Vagina (tissue), 2 donors: Measurements from ENCODE around the gene FLRT3.

ENCODE experiments used
- CTCF ChIP-seq, 3 experiments: fragments of 450-650 bp in 2 of 3; fragments of 200-600 bp in 1 of 3; sonication (generic) in 1 of 3; IDR thresholded peaks; one replicate each; pipeline ENCODE4 v1.5.1; 2017 to 2019; ENCODE audit warnings: antibody characterized with exemption in 3 of 3, mild to moderate bottlenecking in 2 of 3, moderate library complexity in 2 of 3
- POLR2A ChIP-seq, 2 donors: fragments of 450-650 bp; IDR thresholded peaks; one replicate each; pipeline ENCODE4 v1.6.1; 2017; ENCODE audit warnings: antibody characterized with exemption in 2 of 2, mild to moderate bottlenecking in 2 of 2, moderate library complexity in 2 of 2
- POLR2AphosphoS5 ChIP-seq, 2 donors: sonication (generic); formaldehyde crosslinking; IDR thresholded peaks; one replicate each; pipeline ENCODE4 v1.9.0; 2017; ENCODE audit warnings: antibody characterized with exemption in 2 of 2, mild to moderate bottlenecking in 2 of 2, low read depth in 1 of 2; ENCODE audit not compliant: insufficient read depth in 1 of 2

DNA sequence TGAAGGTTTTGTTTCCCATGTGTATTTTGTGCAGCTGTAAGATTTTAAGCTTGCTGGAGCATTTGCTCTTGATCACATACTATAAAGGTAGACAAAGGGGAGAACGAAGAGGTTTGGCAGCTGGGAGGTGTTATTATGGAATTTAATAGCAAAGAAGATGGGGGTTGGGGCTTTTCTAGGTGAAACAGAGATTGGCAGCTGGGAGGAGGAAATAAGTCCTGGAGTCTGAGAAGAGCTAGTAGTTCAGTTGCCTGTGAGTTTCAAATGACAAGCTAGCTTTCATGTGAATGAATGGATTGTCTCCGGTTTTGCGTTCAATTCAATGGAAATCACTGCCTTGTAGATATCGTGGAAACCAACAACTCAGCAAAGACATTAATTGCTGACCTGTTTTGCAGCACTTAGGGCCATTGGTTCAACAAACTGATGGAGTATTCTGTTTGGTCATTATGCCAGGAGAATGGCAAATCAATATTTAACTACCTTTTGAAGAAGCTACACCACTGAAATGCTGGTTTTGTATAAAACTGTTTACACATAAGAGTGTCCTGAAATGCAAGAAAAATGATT lies 38.1 kb upstream of the FLRT3 start:
- TF ChIP-seq POLR2A (IDR thresholded peaks at IDR 0.05), result no peak
- no peak for TF ChIP-seq CTCF (IDR thresholded peaks at IDR 0.05)
- TF ChIP-seq POLR2AphosphoS5 (IDR thresholded peaks at IDR 0.05; ENCODE audit: insufficient read depth in 1 of 2, low read depth in 1 of 2), result no peak
